HG02642 (cell line): ENCODE data around the gene RNF217.
"Not testable (repeated sequence)": the region's sequence is repeated elsewhere in the genome, so short reads cannot be mapped to it uniquely, and the experiment has no call there.

Source experiments
- ATAC-seq: cut with Tn5 transposase; IDR thresholded peaks from one replicate; pipeline ENCODE4 v1.9.1; 2021; ENCODE audit warnings: mild to moderate bottlenecking; ENCODE audit not compliant: unreplicated experiment, poor library complexity

Gene RNF217

GRCh38 chr6:124962639-124963415 lies 590 bp downstream of the RNF217 start:
- no peak for ATAC-seq

DNA sequence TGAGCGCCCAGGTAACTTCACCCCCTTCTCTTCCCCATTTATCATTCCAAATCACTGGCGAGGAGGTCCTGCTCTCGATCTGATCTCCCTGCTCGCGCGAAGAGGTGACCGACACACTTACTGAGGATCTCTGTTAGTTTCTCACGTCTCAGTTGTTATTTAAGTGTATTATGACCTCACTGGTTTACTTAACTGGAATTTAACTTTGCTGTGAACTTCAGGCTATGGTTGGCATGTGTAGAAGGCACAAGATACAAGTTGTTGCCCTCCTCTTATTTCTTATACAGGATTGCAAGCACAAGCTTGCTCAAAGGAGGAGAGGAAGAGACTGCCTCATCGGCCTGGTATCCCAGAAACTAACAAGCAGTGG lies 1.2 kb downstream of the RNF217 start:
- ATAC-seq, result no peak

GRCh38 chr6:124963831-124964763 lies 1.9 kb downstream of the RNF217 start:
- ATAC-seq, result no peak

DNA sequence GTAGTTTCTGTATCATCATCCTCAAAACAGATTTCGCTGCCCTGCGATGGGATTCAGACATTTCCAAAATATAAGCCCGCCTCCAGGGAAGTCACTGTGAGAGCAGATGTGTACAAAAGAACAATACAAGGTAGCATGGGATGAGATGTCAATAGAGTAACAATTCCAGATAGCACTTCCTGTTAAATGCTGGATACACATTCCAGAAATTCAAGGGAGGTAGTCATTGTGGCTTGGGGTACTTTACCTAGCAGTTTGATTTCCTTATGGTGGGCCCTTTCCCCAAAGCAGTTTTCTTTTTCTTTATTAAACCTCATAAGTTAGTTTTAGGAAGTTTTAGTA lies 2.5 kb downstream of the RNF217 start:
- ATAC-seq, result no peak

DNA sequence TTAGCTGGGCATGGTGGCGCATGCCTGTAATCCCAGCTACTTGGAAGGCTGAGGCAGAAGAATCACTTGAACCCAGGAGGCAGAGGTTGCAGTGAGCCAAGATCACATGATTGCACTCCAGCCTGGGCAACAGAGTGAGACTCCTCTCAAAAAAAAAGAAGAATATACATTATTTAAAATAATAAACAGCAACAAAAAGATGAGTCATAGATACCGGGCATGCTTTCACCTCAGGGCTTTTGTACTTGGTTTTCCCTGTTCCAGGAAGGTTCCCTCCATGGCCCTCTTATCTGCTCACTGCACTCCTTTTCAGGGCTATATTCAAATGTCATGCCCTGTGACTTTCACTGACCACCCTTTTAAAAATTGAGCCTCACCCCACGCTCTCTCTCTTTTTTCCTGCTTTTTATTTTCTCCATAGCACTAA lies 3.2 kb downstream of the RNF217 start:
- ATAC-seq, result not testable (repeated sequence)

- no peak for ATAC-seq
Observed at GRCh38 chr6:124967444-124967843, 5.2 kb downstream of the RNF217 start.

- no peak for ATAC-seq
Observed at GRCh38 chr6:124968401-124968800, 6.2 kb downstream of the RNF217 start.

DNA sequence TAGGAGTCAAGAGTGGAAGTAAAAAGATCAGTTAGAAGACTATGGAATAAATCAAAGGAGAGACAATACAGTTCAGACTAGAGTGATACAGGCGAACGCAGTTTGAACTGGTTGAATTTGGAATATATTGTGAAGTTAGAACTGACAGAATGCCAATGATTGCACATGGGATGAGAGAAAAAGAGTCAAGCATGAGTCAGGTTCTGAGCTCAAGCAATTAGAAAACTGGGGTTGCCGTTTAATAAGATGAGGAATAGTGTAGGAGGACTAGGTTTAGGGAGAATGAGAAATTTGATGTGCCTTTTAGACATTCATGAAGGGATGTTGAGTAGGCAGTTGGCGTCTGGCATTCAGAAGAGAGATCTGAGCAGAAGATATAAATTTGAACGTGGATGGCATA lies 8.0 kb downstream of the RNF217 start:
- no peak for ATAC-seq

DNA sequence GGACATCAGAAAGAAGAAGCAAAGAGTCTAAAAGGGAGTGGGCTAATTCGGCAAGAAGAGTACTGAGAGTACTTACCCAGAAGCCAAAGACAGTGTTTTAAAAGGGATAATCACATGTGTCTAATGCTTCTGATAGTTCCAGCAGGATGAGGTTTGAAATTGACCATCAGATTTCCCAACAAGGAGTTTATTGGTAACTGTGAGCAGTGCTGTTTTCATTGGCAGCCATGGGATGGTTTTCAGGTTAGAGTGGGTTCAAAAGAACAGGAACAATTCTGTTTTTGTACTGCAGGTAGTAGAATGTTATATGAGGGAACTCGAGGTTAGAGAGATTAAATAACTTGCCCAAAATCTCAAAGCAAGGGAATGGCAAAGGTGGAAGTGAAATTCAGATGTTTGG lies 8.5 kb downstream of the RNF217 start:
- ATAC-seq, result no peak

GRCh38 chr6:124973780-124974179 lies 11.5 kb downstream of the RNF217 start:
- no peak for ATAC-seq

DNA sequence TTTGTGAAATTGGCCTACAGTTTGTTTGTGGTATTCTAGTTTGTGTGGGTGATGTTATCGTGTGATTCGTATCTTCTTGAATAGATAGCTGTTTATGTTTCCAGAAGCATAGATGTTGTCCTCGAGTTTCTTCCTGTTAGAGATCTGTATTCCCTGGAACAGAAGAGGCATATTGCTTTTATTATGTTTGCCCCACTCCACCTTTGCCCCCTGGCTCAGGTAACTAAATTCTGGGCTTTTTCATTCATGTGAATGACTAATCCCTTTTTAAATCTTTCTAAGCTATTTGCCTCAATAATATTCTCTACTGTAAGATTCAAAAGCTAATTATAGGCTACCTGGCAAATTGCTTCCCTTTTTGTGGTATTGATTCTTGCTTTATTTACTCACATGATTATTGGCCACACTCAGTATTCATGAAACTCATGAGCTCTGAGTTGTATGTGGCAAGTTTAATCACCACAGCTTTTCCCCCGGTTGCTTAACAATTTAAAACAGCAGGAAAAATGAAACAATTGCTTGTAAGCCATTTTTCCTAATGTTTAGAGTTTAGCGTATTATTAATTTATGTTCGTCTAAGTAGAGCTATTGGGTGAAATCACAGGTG lies 12.6 kb downstream of the RNF217 start:
- no peak for ATAC-seq

- no peak for ATAC-seq
Observed at GRCh38 chr6:124977067-124977908, 15.1 kb downstream of the RNF217 start.

GRCh38 chr6:124978451-124979293 lies 16.4 kb downstream of the RNF217 start:
- no peak for ATAC-seq

GRCh38 chr6:124979294-124979678 lies 17.0 kb downstream of the RNF217 start:
- no peak for ATAC-seq

DNA sequence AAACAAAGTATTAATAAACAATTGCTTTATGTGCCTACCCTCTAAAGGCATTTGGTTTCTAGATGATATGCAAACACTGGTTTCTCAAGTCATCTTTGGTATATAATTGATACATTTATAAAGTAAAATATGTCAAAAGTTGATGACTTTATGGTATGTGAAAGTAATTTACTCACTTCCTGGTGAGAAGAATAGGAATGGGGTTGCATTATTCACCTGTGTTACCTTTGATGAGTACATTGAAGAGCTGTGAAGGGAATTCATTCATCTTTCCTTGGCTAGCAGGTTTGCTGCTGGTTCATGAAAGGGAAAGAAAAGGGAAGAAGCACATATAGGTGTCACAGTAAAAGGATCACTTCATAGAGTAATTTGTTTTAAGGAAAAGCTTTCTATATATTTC lies 20.4 kb downstream of the RNF217 start:
- no peak for ATAC-seq

GRCh38 chr6:124983383-124984083 lies 21.3 kb downstream of the RNF217 start:
- no peak for ATAC-seq

GRCh38 chr6:124984668-124985338 lies 22.6 kb downstream of the RNF217 start:
- ATAC-seq, result no peak

DNA sequence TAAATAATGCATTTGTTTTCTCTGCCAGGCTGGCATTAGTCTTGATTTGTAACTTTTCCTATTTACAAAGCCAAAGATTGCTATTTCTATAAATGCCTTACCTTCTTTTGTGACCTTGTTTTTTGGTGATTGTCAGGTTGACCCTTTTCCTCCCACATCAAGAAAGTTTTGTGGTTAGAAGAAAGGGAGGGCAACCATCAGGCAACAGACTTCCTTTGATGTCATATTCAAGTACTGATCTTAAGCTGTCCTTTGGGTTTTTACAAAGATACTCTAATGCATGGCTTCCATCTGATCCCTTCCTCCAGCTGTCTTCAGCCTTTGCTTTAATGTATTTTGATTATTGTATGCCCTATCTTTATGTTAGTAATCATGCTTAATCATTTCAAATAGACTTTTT lies 23.9 kb downstream of the RNF217 start:
- no peak for ATAC-seq
